GM19351 (cell line): ENCODE data around the gene ELAVL3.
A peak's percentile ranks its signal among the peaks of the same experiment; 100 is the strongest.
"Not testable (repeated sequence)": the region's sequence is repeated elsewhere in the genome, so short reads cannot be mapped to it uniquely, and the experiment has no call there.

Source experiments
- ATAC-seq: cut with Tn5 transposase; IDR thresholded peaks from one replicate; pipeline ENCODE4 v1.9.1; 2021; ENCODE audit warnings: mild to moderate bottlenecking, moderate library complexity; ENCODE audit not compliant: unreplicated experiment

The ELAVL3 gene

DNA sequence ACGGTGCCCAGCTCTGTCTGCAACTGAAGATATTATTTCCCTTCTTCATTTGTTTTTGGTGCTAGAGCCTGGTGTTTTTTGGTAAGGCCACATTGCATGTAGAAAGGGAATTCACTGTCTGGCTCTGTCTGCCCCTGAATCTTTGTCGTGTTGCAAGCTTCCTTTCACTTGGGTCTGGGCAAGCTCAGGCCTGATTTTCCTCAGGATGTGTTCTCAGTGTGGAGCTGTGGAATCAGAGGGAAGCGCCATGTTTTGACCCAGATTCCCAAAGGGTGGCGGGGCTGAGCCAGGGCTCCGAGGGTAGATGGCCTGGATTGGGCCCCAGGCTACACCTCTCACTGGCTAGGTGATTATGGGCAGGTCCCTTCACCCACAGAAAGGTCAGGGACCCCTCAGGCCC, 36.8 kb downstream of the ELAVL3 start:
- ATAC-seq, result no peak

DNA sequence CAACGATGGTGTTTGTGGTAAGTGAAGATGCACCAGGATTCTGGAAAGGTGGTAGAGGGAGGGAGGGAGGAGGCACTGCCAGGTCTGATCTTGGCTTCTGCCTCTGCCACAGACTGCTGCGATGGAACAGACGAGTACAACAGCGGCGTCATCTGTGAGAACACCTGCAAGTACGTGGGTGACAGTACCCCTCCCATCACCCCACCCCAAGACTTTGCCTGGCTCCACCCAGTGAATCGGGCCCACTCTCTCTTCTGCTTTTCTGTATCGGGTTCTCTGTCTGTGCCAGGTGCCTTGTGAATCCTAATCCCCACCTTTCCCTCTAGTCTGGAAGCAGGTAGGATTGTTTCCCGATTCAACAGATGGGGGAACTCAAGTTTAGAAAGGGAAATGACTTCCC, 42.9 kb downstream of the ELAVL3 start:
- ATAC-seq, result no peak

DNA sequence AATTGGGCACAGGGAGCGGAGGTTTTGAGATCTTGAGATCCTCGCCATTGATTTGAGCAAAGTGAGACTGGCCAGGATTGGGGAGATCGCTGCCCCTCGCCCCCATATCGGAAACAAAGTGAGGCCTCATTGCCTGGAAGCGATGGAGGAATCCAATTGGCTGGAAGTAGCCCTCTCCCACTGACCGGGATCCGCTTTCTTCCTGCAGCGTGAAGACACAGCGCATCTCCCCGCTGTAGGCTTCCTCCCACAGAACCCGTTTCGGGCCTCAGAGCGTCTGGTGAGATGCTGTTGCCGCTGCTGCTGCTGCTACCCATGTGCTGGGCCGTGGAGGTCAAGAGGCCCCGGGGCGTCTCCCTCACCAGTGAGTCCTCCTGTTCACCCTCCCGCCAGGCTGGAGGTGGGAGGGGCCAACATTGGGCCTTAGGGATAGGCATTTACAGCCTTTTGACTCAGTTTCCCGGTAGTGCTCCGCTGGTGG, 45.0 kb downstream of the ELAVL3 start:
- no peak for ATAC-seq

DNA sequence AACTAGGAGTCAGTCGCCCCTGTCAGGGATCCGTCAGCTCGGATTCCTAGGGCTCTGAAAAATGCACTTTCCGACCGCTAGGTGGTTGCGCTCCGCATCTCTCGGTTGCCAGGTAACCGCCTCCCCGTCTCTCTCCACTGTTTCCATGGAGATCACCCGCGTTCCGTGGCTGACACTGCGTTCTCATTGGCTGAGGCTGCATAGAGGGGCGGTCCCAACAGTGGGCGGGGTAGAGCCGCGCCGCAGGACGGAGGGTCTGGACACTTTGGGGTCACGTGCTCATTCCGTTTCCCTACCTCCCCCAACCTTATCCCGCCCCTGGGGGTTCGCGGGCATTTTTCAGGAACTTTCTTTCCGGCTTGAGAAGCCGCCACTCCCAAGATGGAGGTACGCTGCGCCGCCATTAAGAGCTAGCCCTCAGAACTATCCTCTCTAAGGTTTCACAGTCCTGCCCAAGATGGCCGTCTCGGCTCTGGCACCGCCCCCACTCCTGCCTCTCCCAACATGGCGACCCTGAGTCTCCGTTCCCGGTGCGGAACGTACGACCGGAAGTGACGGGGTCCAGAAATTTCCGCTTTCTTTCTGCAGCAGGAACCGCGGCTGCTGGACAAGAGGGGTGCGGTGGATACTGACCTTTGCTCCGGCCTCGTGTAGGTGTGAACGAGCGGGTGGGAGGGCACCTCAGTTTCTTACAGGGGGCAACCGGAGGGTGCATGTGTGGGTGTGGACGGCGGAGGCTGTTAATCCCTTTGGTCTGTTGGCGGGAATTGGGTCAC, 45.6 kb downstream of the ELAVL3 start, which contains the start of the genes ODAD3 and PRKCSH:
Gene ODAD3 (minus strand): TSS at position 65 of the 776 bp plus-strand sequence. CDS start 105 bp downstream, outside the sequence.
Gene PRKCSH (plus strand): TSS at position 579 of the 776 bp plus-strand sequence. CDS start 483 bp downstream, outside the sequence.
- ATAC-seq, result peak; percentile 89

DNA sequence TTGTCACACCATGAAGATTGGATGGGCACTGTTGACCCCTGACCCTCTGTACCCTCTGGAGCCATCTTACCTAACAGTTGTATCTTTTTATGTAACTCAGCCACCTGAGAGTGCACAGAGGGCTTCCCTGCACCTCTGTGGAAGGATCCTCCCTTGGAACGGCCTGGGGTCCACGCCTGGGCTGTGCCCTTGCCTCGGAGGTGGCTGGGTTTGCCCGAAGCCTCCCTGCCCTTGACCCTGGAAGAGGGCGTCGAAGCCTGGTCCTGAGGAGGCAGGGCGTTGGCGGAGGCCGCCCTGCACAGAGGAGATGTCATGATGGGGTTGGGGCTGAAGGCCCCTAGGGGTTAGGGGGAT, 46.2 kb downstream of the ELAVL3 start:
- peak; percentile 3 for ATAC-seq

DNA sequence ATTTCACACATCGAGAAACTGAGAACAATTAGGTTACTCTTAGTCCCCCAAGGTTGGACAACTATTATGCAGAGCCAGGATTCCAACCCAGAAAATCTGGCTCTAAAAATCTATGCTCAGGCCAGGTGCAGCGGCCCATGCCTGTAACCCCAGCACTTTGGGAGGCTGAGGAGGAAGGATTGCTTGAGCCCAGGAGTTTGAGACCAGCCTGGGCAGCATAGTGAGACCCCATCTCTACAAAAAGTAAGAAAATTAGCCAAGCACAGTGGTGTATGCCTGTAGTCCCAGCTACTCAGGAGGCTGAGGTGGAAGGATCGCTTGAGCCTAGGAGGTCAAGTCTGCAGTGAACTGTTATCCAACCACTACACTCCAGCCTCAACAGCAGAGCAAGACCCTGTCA, 47.3 kb downstream of the ELAVL3 start:
- not testable (repeated sequence) for ATAC-seq

DNA sequence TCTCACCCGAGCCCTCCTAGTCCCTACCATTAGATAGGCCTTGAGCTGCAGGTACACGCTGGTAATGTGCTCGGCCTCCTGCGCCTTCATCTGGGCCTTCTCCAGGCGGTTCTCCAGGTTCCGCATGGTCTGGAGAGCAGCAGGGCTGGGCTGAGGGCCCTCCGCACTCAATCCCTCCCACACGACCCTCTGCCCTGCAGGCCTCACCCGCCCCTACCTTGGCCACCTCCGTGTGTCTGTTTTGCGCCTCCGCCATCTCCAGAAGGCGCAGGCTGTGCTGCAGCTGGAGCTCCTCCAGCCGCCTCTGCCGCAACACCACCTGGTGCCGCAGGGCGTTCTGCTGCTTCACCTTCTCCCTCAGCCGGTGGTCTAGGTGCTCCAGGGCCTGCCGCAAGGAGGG, 54.2 kb downstream of the ELAVL3 start:
- ATAC-seq, result no peak

DNA sequence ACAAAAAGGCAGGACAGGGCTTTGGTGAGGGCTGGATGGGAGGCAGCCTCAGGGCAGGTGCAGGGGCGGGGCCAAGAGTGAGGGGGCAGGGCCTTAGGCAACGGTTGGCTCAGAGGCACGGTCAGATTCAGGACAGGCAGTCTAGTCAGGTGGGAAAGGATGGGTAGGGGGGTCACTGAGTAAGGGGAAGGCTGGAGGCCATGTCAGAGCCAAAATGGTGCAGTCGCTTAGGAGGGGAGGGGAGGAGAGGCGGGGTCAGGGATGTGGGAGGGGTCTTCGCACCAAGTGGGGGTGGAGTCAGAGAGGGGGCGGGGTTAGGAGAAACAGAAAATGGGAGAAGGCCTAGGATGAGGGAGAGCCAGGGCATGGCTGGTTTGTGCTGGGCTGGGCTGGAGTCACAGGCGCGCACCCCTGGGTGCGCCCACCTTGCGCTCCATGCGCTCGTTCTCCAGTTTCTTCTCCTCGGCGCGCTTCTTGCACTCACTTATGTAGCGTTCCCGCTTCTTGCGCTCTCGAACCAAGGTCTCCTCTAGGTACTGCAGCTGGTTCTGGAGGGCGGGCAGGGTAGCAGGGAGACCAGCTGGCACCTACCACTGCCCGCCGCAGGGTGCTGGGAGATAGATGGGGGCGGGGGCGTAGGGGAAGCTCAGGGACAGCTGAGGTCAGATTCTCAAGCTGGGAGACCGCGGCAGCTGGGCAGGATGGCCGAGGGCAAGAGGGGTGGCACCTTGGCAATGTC, 55.0 kb downstream of the ELAVL3 start:
- ATAC-seq, result no peak

DNA sequence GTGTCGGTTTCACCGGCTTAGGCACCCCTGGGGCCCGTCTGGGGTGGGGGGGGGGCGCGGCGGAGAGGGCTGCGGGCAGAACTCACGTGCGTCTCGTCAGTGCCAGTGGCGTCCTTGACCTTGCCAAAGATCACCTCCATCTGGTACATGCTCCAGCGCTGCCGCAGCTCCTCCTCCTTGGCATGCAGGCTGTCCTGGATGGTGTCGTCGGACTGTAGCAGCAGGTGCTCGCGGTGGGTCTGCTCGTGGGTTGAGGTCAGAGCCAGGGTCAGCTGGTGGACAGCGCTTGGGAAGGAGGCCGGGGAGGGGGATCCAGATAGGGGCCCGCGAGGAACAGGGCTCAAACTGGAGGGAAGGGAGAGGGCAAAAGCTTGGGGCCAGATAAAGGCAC, 57.1 kb downstream of the ELAVL3 start:
- ATAC-seq, result no peak

DNA sequence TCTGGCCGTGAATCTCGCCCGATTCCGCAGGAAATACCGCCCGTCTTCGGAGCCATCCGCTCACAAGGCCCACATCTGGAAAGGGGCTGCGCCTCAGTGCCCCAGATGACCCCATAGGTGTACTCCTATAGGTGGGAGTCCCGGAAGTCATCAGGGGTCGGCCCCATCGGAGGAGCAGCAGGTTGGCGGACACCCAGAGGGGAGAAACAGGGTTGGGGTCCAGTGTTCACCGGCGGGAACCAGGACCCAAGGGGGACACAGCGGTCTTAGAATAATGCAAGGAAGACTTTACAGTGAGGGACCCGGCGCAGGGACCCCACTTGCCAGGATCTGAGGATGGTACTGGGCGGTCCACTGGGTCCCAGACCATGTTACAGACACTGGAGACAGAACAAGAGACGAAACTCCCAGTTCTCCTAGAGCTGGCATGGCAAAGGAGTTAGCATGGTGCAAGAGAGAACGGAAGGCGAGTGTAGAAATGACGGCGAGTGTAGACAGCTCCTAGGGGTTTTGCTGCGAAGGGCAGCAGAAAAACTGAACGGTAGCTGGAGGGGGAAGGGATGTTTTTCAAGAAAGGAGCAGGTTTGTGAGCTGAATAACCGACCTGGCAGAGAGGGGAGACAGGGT, 57.6 kb downstream of the ELAVL3 start:
- ATAC-seq, result no peak

DNA sequence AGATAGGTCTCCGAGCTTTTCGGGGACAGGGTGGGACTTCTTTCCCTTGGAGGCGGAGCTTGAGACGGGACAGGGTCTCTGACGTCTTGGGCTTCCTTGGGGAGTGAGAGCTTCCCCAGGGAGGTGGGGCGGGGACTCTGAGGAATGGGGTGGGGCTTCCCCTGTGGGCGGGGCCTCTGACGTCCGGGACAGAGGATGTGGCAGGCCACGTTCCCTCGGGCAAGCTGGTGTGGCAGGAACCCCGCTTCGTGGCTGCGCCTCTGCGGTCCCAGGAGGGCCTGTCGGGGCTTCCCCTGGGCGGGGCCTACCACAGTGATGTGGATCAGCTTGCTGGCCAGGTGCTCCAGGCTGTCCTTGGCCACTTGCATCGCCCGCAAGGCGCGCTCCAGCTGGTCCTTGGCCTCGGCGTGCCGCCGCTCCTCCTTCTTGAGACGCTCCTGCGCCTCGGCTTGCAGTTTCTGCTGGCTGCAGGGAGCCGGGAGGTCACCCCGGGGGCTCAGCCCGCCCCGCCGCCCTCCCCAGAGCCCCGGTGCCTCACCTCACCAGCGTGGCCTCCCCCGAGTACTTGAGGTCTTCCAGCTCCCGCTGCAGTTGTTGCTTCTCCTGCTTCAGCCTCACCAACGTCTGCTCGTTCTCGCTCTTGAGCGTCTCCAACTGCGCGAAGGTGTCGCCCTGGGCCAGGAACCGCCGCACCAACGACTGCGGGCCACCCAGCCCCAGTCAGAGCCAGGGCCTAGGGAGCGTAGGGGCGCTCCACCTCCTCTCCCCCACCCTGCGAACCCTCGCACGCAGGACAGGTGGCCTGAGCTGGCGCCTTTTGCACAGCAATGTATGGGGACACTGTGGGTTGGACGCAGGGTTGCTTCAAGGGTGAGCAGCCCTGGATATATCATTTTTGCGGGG, 58.4 kb downstream of the ELAVL3 start:
- ATAC-seq, result no peak

DNA sequence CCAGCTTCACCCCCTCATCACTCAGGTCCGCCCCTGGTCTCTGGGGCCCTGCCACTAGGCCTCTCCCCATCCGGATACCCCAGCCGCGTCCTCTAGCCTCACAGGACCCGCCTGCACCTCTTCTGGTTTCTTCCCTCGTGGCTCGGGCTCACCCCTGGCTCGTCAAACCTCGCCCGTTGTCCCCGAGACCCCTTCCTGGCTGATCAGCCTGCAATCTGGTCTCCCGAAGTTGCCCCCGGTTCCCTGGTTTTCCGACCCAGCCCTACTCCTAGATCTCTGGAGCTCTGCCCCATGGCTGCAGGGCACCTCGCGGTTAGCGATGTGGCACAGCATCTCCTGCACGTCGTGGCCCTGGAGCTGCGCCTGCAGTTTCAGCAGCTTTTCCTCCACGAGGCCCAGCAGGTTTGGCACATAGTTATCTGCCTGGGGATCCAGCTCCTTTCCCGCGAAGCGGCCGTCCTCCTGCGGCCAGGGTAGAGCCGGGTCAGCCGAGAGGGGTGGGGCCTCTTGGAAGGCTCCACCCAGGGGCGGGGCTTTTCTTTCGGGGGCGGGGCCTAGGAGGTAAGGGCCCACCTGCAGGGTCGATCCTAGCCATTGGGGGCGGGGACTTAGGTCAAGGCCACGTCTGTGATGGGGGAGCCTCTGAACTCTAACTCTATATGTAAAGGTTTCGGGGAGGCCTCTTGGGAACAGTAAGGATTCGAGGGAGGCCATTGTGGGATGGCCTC, 59.3 kb downstream of the ELAVL3 start:
- no peak for ATAC-seq

DNA sequence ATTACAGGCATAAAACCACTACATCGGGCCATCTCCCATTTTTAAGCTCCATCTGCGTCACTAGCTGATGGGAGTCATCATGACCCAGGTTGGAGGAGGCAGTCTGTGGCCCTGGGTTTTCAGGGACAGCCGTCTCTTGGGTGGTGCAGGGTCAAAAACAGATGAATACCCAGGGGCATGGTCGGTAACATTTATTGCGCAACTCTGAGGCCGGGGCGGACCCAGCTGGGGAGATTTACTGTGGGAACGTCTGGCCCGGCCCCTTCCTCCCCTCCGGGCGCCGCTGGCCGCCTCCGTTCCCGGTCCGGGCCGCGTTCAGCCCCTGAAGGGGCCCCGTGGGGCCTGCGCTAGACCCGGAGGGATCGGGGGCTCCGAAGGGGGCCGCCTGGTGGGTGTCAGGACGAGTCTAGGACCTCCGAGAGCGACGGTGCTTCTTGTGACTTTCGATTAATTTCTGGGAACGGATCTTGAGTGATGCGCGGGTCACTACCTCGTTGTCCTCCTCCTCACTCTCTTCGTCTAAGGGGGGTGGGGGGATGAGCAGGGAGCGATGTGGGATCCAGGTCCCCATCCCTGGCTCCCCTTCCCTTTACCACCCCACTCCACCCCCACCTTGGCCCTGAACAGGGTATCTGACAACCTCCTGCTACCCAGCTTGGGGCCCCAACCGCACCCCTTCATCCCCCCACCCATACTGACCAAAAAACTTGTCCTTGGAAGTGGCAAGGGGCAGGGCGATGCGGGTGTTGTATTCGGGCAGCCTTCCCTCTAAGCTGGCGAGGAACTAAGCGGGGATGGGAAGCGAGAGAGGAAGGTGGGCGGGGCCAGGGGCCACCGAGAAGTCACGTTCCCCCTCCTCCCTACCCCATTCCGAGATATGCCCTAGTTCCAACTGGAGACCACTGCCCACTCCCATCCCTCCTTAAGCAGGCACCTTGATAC, 60.1 kb downstream of the ELAVL3 start:
- ATAC-seq, result no peak

DNA sequence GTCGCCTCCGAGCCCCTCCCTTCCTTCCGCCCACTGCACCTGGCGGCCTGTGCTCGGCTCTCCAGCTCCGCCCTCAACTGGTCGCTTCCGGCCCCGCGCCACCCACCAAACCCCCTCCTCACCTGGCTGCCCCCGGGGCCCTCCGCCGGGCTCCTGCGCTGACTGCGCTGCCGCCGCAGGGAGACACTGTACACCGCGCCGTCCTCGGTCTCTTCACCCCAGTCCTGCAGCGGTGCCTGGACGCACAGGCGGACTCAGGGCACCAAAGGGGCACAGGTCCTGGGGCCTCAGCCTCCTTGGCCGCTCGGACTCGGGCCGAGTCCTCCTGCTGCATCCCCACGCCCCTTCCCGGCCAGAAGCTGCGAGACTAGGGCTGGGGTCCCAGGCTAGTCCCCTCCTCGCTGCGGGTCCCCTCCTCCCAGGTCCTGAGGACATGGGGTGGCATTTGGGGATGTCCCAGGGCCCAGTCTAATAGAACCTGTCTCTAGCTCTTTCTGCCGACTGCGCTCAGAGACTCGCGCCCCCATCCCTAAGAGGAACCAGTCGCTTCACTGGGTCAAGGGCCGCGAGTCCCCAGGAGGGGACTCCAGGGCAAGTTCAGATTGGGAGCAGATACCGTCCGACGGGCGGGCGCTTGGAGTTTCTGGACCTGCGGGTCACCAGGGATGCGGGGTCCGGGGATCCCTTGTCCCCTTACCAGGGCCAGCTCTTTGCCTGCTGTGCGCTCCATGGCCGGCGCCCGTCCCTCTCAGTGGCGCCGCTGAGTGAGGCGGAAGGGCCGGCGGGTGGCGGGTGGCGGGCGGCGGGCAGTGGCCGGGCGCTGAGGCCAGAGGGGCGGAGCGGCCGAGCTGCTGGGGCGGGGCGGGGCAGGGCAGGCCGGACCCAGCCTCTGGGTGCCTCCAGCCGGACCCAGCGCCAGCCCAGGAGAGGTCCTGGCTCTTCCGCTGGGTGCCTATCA, 62.0 kb downstream of the ELAVL3 start, which contains the start of gene RGL3:
Gene RGL3 (minus strand): TSS at position 766 of the 958 bp plus-strand sequence. CDS start 36 bp downstream, at position 730.
- ATAC-seq, result no peak

DNA sequence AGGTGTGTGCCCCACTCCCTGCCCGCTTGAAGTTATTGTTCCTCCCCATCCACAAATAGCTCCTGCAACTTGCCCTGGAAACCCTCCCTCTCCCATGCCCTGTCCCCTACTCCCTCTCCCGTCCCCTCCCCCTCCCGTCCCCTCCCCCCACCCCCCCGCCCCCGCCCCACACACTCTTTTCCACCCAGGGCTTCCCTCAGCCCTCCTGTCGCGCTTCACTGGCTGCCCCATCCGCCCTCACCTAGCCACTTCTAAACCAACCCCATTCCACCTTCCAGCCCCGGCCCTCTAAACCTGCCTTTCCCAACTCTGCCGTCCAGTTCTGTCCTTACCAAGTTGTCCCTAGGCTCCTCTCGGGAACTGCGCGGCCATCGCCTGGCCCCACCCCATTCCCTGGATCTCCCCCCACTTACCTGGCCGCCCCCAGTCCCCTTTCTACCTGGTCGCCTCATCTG, 62.7 kb downstream of the ELAVL3 start:
- no peak for ATAC-seq

DNA sequence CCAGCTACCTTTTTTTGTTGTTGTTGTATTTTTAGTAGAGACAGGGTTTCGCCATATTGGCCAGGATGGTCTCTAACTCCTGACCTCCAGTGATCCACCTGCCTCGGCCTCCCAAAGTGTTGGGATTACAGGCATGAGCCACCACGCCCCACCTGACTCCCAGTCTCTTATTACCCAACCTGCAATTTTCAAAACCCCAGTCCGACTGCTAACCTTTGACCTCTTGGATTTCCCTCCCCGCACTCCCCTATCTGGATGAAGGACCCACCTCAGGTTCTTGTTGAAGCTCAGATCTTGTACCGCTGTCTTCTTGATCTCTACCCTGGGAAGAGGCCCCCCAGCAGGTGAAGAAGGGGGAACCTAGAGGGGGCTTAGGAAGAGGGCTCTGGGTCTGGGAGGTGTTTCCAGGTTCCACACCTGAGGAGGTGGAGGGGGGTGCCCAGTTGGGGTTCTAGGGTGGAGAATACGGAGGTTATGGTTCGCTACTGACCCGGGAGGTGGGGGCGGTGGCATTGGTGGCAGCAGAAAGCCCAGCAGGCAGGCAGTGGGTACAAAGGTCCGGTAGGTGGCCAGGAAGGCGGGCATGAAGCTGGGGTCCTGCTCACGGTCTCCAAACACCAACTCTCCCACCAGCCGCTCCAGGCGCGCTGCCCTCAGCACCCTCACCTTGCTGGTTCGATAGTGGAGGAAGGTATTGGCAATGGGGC, 64.3 kb downstream of the ELAVL3 start:
- no peak for ATAC-seq

DNA sequence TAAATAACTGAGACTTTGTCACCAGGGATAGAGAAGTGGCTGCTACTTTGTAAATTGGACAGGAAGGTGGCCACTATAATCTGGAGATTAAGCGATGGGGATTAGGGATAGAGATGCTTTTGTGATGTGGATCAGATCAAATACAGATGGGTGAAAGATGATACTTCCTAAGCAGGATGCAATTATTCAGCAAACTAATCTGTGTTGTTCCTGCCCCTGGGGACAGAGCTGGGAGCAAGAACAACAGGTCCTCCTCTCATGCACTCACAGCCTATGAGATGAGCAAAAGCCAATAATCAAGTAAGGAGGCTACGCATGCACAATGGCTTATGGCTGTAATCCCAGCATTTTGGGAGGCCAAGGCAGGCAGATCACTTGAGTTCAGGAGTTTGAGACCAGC, 66.3 kb downstream of the ELAVL3 start:
- no peak for ATAC-seq
